Thoracic aorta (tissue), 2 donors: ENCODE results near the gene SLC43A1. TPM values are rescaled to one million over a fixed set of nuclear protein-coding genes. Genes with fewer than 3 reads are reported as not detected.

ENCODE experiments used
- ATAC-seq: fragments of 150-250 bp; one replicate; pipeline ENCODE4 v1.8.0; 2017; ENCODE audit warnings: low read depth; ENCODE audit not compliant: insufficient number of reproducible peaks, low FRiP score
- DNase-seq: peaks from one replicate; pipeline ENCODE4 v3.0.0-alpha.2; 2020; ENCODE audit warnings: low spot score
- H3K27ac ChIP-seq, 2 donors: fragments of 200-600 bp; sonication (generic); 1 replicate in 1 of 2; 2 replicates in 1 of 2; pipeline ENCODE4 v1.5.1; 2016; ENCODE audit warnings: mild to moderate bottlenecking in 2 of 2, moderate library complexity in 2 of 2
- H3K27me3 ChIP-seq: fragments of 200-600 bp; sonication (generic); replicated peaks from 2 replicates; pipeline ENCODE4 v1.6.0; 2016; ENCODE audit warnings: mild to moderate bottlenecking; ENCODE audit not compliant: insufficient read depth
- H3K36me3 ChIP-seq: fragments of 200-600 bp; sonication (generic); one replicate; pipeline ENCODE4 v1.5.1; 2016
- H3K4me1 ChIP-seq, 2 donors: fragments of 200-600 bp; sonication (generic); 1 replicate in 1 of 2; 2 replicates in 1 of 2; pipeline versions ENCODE4 v1.5.1 to v1.6.0; 2016; ENCODE audit warnings: low read depth in 2 of 2, mild to moderate bottlenecking in 1 of 2; ENCODE audit not compliant: control insufficient read depth in 1 of 2
- H3K4me3 ChIP-seq: fragments of 200-600 bp; sonication (generic); 2 replicates; pipeline ENCODE4 v1.5.1; 2016; ENCODE audit warnings: mild to moderate bottlenecking
- H3K9me3 ChIP-seq: fragments of 200-600 bp; sonication (generic); 2 replicates; pipeline ENCODE4 v1.5.1; 2016
- CTCF ChIP-seq: fragments of 200-600 bp; sonication (generic); IDR thresholded peaks from one replicate; pipeline ENCODE4 v1.5.1; 2019; ENCODE audit warnings: antibody characterized with exemption
- total RNA-seq, 2 donors: library from RNA; depleted of rRNA; stranded (reverse); fragments of >200 nt; gene quantifications; one replicate each; pipeline versions ENCODE4 v1.1.0 to v1.2.3, GENCODE V29; 2016

SLC43A1 gene
- total RNA-seq, 2 donors from 2014 or later = 16.6 to 23.6 TPM

- H3K36me3 ChIP-seq = peaks cover 23% of the 10 kb centered on the region
These were observed 28.3 kb downstream of the SLC43A1 start for GRCh38 chr11:57487021-57487778.

GRCh38 chr11:57485217-57485990 is 30.1 kb downstream of the SLC43A1 start:
- no peak overlapping the region for H3K27ac ChIP-seq
- no peaks in the 10 kb centered on the region for H3K9me3 ChIP-seq
- no peak overlapping the region for H3K4me3 ChIP-seq
- H3K27me3 ChIP-seq = peaks cover 6% of the 10 kb centered on the region
- no peak for TF ChIP-seq CTCF
- peaks cover 6 to 11% of the 10 kb centered on the region in 2 donors for H3K4me1 ChIP-seq
- ATAC-seq (no peak), DNase-seq (no peak)
- H3K36me3 ChIP-seq = peaks cover 23% of the 10 kb centered on the region

More at GRCh38 chr11:57487021-57487778, 28.3 kb downstream of the SLC43A1 start:
- Histone ChIP-seq H3K27me3 (peaks cover 5% of the 10 kb centered on the region), H3K4me3 (no peak overlapping the region), H3K27ac (no peak overlapping the region), H3K4me1 (peaks cover 6 to 11% of the 10 kb centered on the region in 2 donors), H3K9me3 (no peaks in the 10 kb centered on the region)
- DNase-seq (no peak), ATAC-seq (no peak)
- no peak for TF ChIP-seq CTCF

GRCh38 chr11:57484141-57484710 is 31.3 kb downstream of the SLC43A1 start:
- no peak for TF ChIP-seq CTCF
- no peak overlapping the region for H3K4me3 ChIP-seq
- no peaks in the 10 kb centered on the region for H3K9me3 ChIP-seq
- no peak for DNase-seq
- ATAC-seq = no peak
- H3K27me3 ChIP-seq = peaks cover 6% of the 10 kb centered on the region
- peaks cover 20% of the 10 kb centered on the region for H3K36me3 ChIP-seq
- peaks cover 6 to 11% of the 10 kb centered on the region in 2 donors for H3K4me1 ChIP-seq
- no peak overlapping the region for H3K27ac ChIP-seq

- peaks cover 20% of the 10 kb centered on the region for H3K36me3 ChIP-seq
- no peak for TF ChIP-seq CTCF
- H3K9me3 ChIP-seq = no peaks in the 10 kb centered on the region
- H3K27me3 ChIP-seq = peaks cover 6% of the 10 kb centered on the region
- no peak for ATAC-seq
- DNase-seq = no peak
- peaks cover 6 to 11% of the 10 kb centered on the region in 2 donors for H3K4me1 ChIP-seq
- no peak overlapping the region for H3K27ac ChIP-seq
- no peak overlapping the region for H3K4me3 ChIP-seq
These were observed 32.0 kb downstream of the SLC43A1 start for GRCh38 chr11:57483562-57483918.
